HG03066 (cell line): Measurements from ENCODE around the gene PLOD1.
"Not testable (repeated sequence)": the region's sequence is repeated elsewhere in the genome, so short reads cannot be mapped to it uniquely, and the experiment has no call there.

Source experiments
- ATAC-seq: cut with Tn5 transposase; IDR thresholded peaks from one replicate; pipeline ENCODE4 v1.9.1; 2021; ENCODE audit warnings: low read depth; ENCODE audit not compliant: unreplicated experiment

PLOD1 gene

DNA sequence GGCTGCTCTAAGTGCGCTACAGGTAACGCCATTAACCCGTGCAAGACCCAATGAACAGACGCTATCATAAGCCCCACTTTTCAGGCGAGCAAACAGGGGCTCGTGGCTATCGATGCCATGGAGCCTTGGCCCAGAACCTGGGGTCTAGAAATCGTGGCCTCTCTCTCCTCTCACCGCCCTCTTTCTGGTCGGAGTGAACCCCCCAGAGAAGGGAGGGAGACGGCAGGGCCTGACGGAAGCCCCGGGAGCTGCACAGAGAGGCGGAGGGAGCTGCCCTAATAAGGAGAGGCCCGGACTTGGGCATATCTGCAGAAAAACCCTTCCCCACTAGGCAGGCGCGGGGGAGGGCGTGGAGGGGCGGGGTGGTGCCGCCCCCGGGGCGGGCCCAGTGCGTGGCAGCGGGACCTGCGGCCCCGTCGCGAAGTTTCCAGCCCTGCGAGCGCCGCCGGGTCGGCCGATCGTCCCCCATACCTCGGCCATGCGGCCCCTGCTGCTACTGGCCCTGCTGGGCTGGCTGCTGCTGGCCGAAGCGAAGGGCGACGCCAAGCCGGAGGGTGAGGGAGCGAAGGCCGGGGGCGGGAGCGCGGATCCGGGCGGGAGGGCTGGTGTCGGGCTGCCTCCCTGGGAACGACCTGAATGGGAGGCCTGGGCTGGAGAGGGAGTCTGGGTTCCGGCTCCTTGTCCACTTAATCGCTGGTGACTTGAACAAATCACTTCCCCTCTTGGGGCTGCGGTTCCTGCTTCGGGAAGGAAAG lies at the start of gene PLOD1:
PLOD1 (plus strand) TSS at position 416 of the 755 bp plus-strand sequence; CDS start at position 479, 63 bp downstream.
- ATAC-seq = peak; percentile 79

DNA sequence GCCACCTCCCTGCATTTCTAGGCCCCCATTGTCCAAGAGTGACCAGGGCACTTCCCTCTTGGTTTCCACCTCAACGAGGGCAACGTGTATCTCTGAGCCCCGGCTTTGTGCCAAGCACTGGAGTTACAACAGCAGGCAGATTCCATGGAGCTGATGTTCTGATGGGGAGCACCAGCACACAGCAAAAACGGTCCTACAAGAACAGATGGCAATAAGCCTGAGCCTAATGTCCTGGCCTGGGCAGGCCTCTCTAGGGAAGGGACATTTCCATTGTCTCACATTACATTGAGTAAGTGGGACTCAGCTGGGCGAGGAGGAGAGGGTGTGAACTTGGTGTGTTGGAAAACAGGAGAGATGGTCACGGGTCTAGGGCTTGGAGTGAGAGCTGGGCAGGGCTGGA lies 48.6 kb upstream of the PLOD1 start:
- ATAC-seq = no peak

DNA sequence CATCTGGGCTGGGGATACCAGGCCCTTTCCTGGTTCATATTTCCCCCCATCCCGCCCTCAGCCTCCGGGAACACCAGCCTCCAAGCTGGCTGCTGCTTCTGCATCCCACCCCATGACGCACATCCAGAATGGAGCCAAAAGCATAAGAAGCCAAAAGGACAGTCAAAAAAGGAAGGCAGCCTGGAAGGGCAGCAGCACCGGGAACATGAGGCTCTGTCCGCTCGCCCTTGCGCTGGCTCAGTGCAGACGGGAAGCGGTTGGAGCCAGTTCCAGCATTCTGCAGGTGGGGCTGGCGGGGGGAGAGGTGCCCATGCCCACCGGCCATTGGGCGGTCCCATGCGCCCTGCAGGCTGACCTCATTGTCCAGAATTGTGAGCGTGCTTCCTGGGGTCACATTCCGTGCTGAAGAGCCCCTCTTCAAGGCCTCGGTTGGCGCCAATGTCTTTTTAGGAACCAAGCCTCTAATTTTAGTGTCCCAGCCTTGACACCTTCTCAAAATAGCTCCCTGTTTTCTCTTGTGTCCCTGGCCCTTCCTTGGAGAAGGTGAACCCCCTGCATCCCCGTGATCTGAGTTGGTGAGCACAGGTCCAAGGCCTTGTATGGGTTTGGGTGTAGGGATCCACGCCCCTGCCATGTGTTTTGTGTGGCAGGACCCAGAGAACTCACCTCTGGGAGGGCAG lies 47.4 kb upstream of the PLOD1 start:
- ATAC-seq = no peak

DNA sequence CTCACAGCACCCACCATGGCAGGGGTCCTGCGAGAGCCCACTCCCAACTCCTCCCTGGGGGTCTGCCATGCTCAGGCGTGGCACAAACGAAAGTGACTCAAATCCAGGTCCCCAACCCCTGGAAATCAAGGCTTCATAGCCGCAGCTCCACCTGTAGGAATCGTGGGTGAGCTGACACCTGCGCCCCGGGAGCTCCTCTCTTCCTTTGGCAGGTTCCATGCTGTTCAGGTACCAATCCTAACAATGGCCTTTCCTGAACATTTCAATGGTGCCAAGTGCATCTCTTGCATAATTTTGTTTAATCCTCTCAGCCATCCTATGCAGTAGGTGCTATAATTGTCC lies 46.9 kb upstream of the PLOD1 start:
- ATAC-seq = no peak

DNA sequence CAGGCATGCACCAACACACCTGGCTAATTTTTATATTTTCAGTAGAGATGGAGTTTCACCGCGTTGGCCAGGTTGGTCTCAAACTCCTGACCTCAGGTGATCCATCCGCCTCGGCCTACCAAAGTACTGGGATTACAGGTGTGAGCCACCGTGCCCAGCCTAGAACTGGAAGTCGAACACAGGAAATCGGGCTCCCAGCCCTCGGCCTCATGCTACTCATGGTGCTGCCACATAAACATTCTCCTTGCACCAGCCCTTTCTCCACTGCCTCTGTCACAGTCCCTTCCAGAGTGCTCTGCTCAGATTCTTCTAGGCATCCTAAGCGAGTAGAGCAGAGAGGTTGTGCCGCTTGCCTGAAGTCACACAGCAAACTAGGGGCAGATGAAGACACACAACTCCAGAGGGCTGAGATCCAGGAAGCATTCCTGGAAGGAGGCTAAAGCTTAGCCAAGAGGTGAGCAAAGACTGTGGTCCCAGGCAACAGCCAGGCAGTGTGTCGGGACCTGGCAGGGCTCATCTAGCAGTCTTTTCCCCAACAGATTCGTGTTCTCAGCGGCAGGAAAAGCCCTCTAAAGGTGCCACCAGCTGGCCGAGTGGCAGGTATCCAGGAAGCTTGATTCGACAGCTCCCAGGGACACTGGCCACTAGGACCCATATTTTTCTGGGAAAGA lies 46.2 kb upstream of the PLOD1 start:
- no peak for ATAC-seq

DNA sequence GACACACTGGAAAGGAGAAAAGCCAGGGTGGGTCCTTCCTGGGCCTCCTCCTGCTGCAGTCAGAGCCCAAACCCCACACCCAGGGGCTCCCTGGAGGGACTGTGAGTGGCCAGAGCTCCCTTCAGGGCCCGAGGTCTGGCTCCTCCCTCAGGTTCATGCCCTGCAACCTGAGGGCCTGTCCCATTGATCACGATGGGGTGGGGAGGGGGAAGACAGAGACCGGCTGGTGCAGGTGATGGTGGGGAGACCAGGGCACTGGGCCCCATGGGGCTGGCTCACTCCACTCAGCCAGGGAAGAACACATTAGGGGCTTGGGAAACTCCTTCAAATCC lies 45.7 kb upstream of the PLOD1 start:
- ATAC-seq = no peak

DNA sequence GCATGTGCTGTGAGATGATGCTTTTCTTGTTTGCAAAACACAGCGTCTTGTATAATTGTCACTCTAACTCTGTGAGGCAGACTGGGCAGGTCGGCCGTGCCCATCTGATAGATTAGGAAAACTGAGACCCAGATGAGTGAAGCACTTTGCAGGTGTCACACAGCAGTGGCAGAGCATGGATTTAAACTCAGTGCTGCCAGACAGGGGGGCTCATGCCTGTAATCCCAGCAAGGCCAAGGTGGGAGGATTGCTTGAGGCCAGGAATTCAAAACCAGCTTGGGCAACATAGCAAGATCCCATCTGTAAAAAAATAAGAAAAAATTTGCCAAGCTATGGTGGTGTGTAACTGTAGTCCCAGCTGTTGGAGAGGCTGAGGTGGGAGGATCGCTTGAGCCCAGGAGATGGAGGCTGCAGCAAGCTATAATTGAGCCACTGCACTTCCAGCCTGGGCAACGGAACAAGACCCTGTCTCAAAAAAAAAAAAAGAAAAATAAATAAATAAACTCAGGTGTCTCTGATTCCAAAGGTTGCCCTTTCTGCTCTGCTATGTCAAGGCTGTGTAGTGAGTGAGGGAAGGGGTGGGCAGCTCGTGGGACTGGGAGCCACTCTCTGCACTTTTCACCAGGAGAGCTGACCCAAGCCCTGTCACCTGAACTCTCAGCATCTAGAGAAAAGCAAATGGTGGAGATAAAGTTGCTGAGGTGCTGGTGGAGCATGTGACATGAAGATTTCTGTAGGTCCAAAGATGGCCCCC lies 42.9 kb upstream of the PLOD1 start:
- ATAC-seq = no peak

DNA sequence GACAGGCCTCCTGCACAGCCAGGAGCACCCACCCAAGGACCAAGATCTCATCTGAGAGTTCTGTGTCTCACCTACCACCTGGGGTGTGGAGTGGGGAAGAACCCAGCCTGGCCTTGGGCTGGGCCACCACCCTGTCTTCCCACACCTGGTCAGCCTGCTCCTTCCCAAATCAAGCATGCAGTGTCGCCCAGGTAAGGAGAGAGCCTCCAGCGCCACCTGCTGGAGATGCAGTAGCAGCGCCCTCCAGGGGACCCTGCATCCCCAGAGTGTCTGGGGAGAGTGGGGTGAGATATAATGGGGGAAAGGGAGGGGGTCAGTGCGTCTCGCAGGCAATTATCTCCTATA lies 40.6 kb upstream of the PLOD1 start:
- ATAC-seq = no peak

DNA sequence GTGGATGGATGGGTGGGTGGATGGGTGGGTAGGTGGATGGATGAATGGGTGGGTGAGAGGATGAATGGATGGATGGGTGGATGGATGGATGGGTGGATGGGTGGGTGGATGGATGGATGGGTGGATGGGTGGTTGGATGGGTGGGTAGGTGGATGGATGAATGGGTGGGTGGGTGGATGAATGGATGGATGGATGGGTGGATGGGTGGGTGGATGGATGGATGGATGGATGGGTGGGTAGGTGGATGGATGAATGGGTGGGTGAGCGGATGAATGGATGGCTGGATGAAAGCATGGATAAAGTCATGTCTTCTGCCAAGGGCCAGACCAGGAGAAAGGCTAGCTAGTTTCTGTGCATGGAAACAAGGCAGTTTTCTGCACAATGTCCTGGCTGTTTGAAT lies 40.0 kb upstream of the PLOD1 start:
- not testable (repeated sequence) for ATAC-seq

DNA sequence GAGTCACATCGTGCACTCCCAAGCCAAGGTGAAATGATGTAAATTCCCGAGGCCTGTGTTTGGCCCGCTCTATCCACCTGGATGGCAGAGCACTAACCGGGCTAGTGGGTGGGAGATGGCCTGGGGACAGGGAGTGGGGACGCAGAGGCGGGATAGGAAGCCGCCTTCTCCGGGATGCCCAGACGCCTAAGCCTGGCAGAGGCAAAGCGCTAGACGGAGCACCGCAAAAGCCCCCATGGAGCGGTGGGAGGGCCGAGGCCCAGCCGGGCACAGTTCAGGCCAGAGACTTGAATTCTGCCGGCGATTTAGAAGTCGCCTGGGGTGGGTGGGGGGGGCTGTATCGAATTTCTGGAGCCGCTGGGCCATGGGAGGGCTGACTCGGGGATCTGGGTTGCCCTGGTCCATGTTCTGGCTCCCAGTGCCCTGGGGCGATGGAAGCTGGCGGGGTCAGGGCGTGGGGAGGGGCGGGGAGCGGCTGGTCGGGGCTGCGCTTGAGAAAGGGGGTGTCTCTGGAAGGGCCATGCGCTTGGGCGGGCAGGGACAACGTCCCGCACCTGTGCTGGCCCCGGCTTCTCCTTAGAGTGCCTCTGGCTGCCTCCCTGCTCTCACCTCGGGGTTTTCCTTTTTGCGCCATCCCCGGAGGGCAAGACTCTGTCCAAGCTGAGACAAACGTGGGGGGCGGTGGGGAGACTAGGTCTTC lies 36.3 kb upstream of the PLOD1 start:
- ATAC-seq = no peak

DNA sequence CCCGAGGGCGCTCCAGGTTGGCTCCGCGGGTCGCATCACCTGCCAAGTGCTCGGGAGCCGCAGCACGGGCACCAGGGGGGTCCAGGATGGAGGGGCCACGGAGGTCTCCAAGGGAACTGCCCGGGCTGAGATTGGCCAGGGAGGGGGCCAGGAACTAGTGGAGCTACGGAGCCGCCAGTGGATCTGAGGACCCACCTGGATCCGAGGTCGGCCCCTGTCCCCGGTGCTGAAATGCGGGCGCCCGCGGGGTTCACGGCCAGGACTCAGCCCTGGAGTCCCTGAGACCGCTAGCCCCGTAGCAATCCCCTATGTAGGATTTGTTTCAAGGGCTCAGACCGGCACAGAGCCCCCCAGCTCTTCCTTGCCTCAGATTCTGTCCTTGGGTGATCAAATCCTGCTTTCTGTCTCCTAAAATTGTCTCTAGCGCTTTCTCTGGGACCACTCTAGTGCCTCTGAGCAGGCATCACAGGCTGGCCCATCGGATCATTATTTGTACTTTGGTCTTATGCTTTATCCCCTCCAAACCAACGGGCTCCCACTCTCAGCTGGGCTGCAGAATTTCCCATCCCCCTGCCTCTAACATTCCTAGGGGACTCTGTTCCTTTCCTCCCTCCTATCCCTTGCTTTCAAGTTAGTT lies 35.6 kb upstream of the PLOD1 start:
- ATAC-seq = no peak

DNA sequence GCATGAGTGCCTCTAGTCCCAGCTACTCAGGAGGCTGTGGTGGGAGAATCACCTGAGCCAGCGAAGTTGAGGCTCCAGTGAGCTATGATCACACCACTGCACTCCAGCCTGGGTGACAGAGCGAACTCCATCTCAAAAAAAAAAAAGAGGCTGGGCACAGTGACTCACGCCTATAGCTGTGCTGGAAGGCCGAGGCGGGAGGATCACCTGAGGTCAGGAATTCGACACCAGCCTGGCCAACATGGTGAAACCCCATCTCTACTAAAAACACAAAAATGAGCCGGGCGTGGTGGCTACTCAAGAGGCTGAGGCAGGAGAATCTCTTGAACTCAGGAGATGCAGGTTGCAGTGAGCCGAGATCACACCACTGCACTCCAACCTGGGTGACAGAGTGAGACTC lies 33.1 kb upstream of the PLOD1 start:
- ATAC-seq = not testable (repeated sequence)

DNA sequence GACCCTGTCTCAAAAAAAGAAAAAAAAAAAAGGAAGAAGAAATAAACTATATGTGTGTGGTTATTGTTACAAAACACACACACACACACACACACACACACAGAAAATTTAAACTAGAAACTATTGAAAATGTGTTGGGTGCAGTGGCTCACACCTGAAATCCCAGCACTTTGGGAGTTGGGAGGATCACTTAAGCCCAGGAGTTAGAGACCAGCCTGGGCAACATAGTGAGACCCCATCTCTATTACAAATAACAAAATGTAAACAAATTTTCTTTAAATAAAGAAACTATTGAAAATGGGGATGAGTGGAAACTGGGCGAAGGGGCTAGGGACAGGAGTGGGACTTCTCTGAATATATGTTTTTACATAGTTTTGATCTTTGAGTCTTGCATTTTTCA lies 31.3 kb upstream of the PLOD1 start:
- no peak for ATAC-seq

DNA sequence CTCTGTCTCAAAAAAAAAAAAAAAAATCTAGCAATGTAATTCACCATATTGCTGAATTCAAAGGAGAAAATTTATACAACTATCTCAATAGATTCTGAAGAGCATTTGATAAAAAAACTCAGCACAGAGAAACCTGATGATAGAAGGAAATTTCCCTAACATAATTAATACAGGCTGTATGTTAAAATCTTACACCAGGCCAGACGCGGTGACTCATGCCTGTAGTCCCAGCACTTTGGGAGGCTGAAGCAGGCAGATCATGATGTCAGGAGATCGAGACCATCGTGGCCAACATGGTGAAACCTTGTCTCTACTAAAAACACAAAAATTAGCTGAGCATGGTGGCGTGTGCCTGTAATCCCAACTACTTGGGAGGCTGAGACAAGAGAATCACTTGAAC lies 30.4 kb upstream of the PLOD1 start:
- not testable (repeated sequence) for ATAC-seq

DNA sequence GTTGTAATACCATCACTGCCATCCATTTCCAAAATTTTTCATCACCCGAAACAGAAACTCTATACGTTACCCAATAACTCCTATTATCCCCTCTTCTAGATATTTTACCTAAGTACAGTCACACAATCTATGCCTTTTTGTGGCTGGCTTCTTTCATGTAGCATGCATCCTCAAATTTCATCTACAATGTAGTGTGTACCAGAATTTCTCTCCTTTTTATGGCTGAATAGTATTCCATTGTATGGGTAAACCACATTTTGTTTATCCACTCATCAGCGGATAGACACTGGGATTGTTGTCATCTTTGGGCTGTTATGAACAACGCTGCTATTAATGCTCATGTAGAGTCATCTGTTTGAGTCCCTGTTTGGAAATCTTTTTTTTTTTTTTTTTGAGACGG lies 29.5 kb upstream of the PLOD1 start:
- no peak for ATAC-seq

DNA sequence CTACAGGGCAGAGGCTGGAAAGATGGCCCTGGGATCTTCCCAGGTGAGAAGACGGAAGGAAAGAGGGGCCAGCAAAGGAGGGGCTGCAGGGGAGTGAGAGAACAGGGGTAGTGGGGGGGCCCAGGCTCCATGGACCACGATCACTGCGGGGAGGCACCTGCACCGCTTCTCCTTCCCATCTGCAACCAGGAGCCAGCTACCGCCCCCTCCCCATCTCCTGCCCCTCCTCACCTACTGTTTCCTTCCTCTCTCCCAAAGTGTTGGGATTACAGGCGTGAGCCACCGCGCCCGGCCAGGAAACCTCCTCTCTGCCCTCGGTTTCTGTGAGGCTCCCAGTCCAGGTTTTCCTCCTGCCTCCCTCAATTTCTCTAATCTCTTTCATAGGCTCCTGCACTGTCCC lies 27.6 kb upstream of the PLOD1 start:
- no peak for ATAC-seq

DNA sequence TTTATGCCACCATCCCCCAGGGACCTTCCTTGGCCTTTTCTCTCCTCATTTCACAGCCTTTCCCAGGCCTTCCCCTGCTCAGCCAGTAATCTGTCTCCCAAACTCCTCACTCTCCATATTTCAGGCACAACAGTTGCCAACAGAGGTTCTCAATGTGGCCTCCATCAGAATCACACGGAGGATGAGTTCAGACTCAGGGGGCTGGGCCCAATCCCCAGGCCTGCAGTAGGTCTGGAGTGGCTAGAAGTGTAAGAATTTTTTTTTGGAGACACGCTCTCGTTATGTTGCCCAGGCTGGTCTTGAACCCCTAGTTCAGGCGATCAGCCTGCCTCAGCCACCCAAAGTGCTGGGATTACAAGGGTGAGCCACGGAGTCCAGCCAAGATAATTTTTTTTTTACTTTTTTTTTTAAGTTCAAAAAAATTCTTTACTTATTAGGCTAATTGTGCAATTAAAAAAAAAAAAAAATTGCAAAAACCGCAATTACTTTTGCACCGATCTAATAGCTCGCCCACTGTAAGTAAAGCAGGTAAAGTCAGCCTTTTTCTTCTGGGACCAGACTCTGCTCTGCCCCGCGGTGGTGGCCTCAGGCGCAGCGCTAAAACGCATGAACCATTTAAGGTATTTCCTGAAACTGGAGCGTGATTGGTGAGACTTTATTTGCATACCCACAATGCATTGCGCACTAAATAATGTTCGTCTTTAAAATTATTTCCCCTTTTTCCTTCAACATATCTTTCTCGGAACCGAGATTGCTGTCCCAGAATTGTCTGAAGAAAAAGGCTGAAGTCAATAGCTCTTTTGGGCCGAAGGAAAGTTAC lies 27.0 kb upstream of the PLOD1 start:
- ATAC-seq = peak; percentile 49

DNA sequence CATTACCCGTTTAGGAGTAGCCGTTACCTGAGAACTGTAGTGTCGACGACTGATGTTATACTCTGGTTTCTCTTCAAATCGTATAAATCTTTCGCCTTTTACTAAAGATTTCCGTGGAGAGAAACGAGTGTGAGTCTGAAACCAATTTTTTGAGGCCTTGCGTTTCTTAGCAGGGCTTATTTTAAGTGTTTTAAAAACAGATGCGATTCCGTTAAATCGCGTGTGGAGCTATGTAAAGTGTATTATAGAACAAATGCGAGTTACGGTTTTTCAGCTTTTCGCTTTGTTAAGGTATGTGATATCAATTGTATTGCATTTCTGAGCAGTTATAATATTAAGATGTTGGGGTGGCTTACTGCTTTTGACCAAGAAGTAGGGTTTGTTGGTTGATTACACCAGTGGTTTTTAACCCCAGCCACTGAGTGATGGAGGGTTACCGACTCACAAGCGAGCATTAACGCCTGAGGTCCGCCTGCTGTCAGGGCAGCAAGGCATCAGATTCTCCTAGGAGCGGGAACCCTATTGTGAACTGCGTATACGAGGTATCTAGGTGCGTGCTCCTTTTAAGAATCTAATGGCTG lies 26.3 kb upstream of the PLOD1 start:
- ATAC-seq = peak; percentile 55

DNA sequence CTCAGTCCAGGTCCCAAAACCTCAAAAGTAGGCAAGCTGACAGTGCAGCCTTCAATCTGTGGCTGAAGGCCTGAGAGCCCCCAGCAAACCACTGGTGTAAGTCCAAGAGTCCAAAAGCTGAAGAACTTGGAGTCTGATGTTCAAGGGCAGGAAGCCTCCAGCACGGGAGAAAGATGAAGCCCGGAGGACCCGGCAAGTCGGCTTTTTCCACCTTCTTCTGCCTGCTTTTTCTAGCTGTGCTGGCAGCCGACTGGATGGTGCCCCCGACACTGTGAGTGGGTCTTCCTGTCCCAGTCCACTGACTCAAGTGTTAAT lies 23.6 kb upstream of the PLOD1 start:
- not testable (repeated sequence) for ATAC-seq
